PFSK-1 (cell line): ENCODE results near the gene SPSB4.

Source experiments
- POLR2AphosphoS5 ChIP-seq: IDR thresholded peaks from 2 replicates; pipeline ENCODE4 v1.6.1; 2012; ENCODE audit warnings: low read depth, mild to moderate bottlenecking, control low read depth, low read length, moderate library complexity
- REST ChIP-seq, 2 experiments: IDR thresholded peaks; 2 replicates each; pipeline versions ENCODE4 v1.6.1 to v1.8.0; 2011 to 2012; ENCODE audit warnings: low read depth in 2 of 2, low read length in 2 of 2, control low read depth in 1 of 2, inconsistent platforms in 1 of 2, mild to moderate bottlenecking in 1 of 2, moderate library complexity in 1 of 2; ENCODE audit not compliant: insufficient read depth in 1 of 2
- SIN3A ChIP-seq: IDR thresholded peaks from 2 replicates; pipeline ENCODE4 v1.6.1; 2012; ENCODE audit warnings: mild to moderate bottlenecking, low read length, moderate library complexity, borderline replicate concordance; ENCODE audit not compliant: insufficient read depth
- TAF1 ChIP-seq: IDR thresholded peaks from 2 replicates; pipeline ENCODE4 v1.6.1; 2012; ENCODE audit warnings: low read length, control low read depth, borderline replicate concordance; ENCODE audit not compliant: insufficient read depth

GRCh38 chr3:141125351-141125750 lies 74.2 kb downstream of the SPSB4 start:
- no peak for TF ChIP-seq TAF1
- no peak for TF ChIP-seq REST (IDR thresholded peaks at IDR 0.05; ENCODE audit: insufficient read depth in 1 of 2, low read depth in 2 of 2, low read length in 2 of 2)
- no peak for TF ChIP-seq SIN3A
- TF ChIP-seq POLR2AphosphoS5 = no peak
